Natural killer cell (primary cell): ENCODE data around the gene SLAMF8. TPM values are rescaled to one million over a fixed set of nuclear protein-coding genes. Genes with fewer than 3 reads are reported as not detected.

Experiments
- ATAC-seq, 3 donors: fragments of 150-1000 bp in 2 of 3; fragments of 200-7000 bp in 1 of 3; cut with Tn5 transposase; 1 replicate in 1 of 3; 2 replicates in 2 of 3; pipeline ENCODE4 v1.10.0; 2021; ENCODE audit warnings: mild to moderate bottlenecking in 2 of 3, moderate library complexity in 2 of 3
- DNase-seq, 2 donors: peaks; one replicate each; pipeline versions ENCODE4 v3.0.0 to v3.0.0-alpha.2; 2013 to 2021; ENCODE audit warnings: mixed read lengths in 1 of 2
- H3K27ac ChIP-seq: one replicate; pipeline ENCODE4 v1.5.1; 2013; ENCODE audit warnings: mild to moderate bottlenecking, low read length
- H3K27me3 ChIP-seq: one replicate; pipeline ENCODE4 v1.6.1; 2013; ENCODE audit warnings: low read length; ENCODE audit not compliant: control insufficient read depth, insufficient read depth
- H3K36me3 ChIP-seq: one replicate; pipeline ENCODE4 v1.6.1; 2013; ENCODE audit warnings: low read length; ENCODE audit not compliant: control insufficient read depth, insufficient read depth
- H3K4me1 ChIP-seq: one replicate; pipeline ENCODE4 v1.6.1; 2013; ENCODE audit warnings: low read length; ENCODE audit not compliant: control insufficient read depth, insufficient read depth
- H3K4me3 ChIP-seq: one replicate; pipeline ENCODE4 v1.5.1; 2013; ENCODE audit warnings: low read length
- H3K9me3 ChIP-seq: one replicate; pipeline ENCODE4 v1.6.1; 2013; ENCODE audit warnings: low read length; ENCODE audit not compliant: control insufficient read depth, insufficient read depth
- H3K27ac Mint-ChIP-seq, 2 donors: one replicate each; pipeline ENCODE4 v1.8.0; 2022; ENCODE audit warnings: mild to moderate bottlenecking in 2 of 2, mixed read lengths in 2 of 2, moderate library complexity in 1 of 2
- H3K27me3 Mint-ChIP-seq, 2 donors: one replicate each; pipeline ENCODE4 v1.8.0; 2022; ENCODE audit warnings: low read depth in 2 of 2, mixed read lengths in 2 of 2
- H3K36me3 Mint-ChIP-seq: one replicate; pipeline ENCODE4 v1.8.0; 2022; ENCODE audit warnings: mixed read lengths
- H3K4me1 Mint-ChIP-seq, 2 donors: one replicate each; pipeline ENCODE4 v1.8.0; 2022; ENCODE audit warnings: mixed read lengths in 2 of 2
- H3K4me3 Mint-ChIP-seq: one replicate; pipeline ENCODE4 v1.8.0; 2022; ENCODE audit warnings: mild to moderate bottlenecking, moderate library complexity, mixed read lengths
- H3K9me3 Mint-ChIP-seq, 2 donors: one replicate each; pipeline ENCODE4 v1.8.0; 2022; ENCODE audit warnings: mixed read lengths in 2 of 2
- CTCF ChIP-seq: fragments of 200-600 bp; IDR thresholded peaks from one replicate; pipeline ENCODE4 v1.8.0; 2022; ENCODE audit warnings: antibody characterized with exemption
- WGBS: methylation state at CpG from one replicate; pipeline ENCODE4 v1.1.7; 2013; ENCODE audit warnings: missing lambda C conversion rate; ENCODE audit not compliant: insufficient coverage; 5-methylcytosine and 5-hydroxymethylcytosine counted together
- intact Hi-C: fragments of 100-400 bp; cut with micrococcal nuclease; formaldehyde crosslinking; loops from one replicate; pipeline ENCODE4 v1.14.2; 2022
- total RNA-seq, 4 donors: library from RNA; stranded (reverse); fragments of 120-200 nt in 1 of 4; gene quantifications; one replicate each; pipeline versions ENCODE4 v1.2.3 to v1.2.4, GENCODE V29; 2013 to 2022

The SLAMF8 gene
- total RNA-seq, 3 donors from 2014 or later (not counting 1 experiment from before 2014, with no cell fraction given): 0.64 to 4.4 (median 2.8) TPM

GRCh38 chr1:159879977-159880376, 53.3 kb downstream of the SLAMF8 start:
- Mint-ChIP-seq H3K36me3 (no peaks in the 10 kb centered on the region), H3K4me3 (no peak overlapping the region), H3K4me1 (no peaks in the 10 kb centered on the region), H3K9me3 (no peaks in the 10 kb centered on the region), H3K27ac (no peak overlapping the region), H3K27me3 (peaks cover 9 to 18% of the 10 kb centered on the region in 2 donors)
- no peak for TF ChIP-seq CTCF
- no peak for DNase-seq
- intact Hi-C loops: loop anchor here (10.0 kb wide), 1 partner anchor 455 kb away; no protein-coding TSS in a partner anchor
- Histone ChIP-seq H3K4me3 (no peak overlapping the region), H3K36me3 (no peaks in the 10 kb centered on the region), H3K4me1 (peaks cover 6% of the 10 kb centered on the region), H3K27me3 (no peaks in the 10 kb centered on the region), H3K9me3 (no peaks in the 10 kb centered on the region), H3K27ac (no peak overlapping the region)
- WGBS: 58% methylated on average over 4 of the region's 4 CpGs
- ATAC-seq: no peak

GRCh38 chr1:159880430-159880829, 53.8 kb downstream of the SLAMF8 start:
- H3K36me3 Mint-ChIP-seq: no peaks in the 10 kb centered on the region
- DNase-seq: no peak
- no peak for TF ChIP-seq CTCF
- H3K4me3 ChIP-seq: no peak overlapping the region
- no peaks in the 10 kb centered on the region for H3K9me3 ChIP-seq
- no peak for ATAC-seq
- no peaks in the 10 kb centered on the region for H3K4me1 Mint-ChIP-seq
- no peak overlapping the region for H3K27ac ChIP-seq
- 79% methylated on average over 3 of the region's 3 CpGs for WGBS
- H3K9me3 Mint-ChIP-seq: no peaks in the 10 kb centered on the region
- no peak overlapping the region for H3K4me3 Mint-ChIP-seq
- H3K27me3 Mint-ChIP-seq: peaks cover 9 to 18% of the 10 kb centered on the region in 2 donors
- no peaks in the 10 kb centered on the region for H3K36me3 ChIP-seq
- H3K27me3 ChIP-seq: no peaks in the 10 kb centered on the region
- H3K27ac Mint-ChIP-seq: no peak overlapping the region
- intact Hi-C loops: loop anchor here (10.0 kb wide), 1 partner anchor 456 kb away; no protein-coding TSS in a partner anchor
- peaks cover 6% of the 10 kb centered on the region for H3K4me1 ChIP-seq

GRCh38 chr1:159881622-159882526, 55.2 kb downstream of the SLAMF8 start:
- no peaks in the 10 kb centered on the region for H3K27me3 ChIP-seq
- 81% methylated on average over 6 of the region's 6 CpGs for WGBS
- peaks cover under 1 to 8% of the 10 kb centered on the region in 2 donors for H3K27me3 Mint-ChIP-seq
- ATAC-seq: no peak
- no peak for TF ChIP-seq CTCF
- H3K9me3 Mint-ChIP-seq: no peaks in the 10 kb centered on the region
- H3K36me3 Mint-ChIP-seq: no peaks in the 10 kb centered on the region
- peak in 1 of 2 donors; percentile 66 for DNase-seq
- peaks cover 6% of the 10 kb centered on the region for H3K4me1 ChIP-seq
- no peak overlapping the region for H3K27ac Mint-ChIP-seq
- no peak overlapping the region for H3K4me3 Mint-ChIP-seq
- no peaks in the 10 kb centered on the region for H3K36me3 ChIP-seq
- H3K4me1 Mint-ChIP-seq: no peaks in the 10 kb centered on the region
- no peak overlapping the region for H3K4me3 ChIP-seq
- no peak overlapping the region for H3K27ac ChIP-seq
- H3K9me3 ChIP-seq: no peaks in the 10 kb centered on the region
- intact Hi-C loops: loop anchor here (10.0 kb wide), 1 partner anchor 457 kb away; no protein-coding TSS in a partner anchor
